Retina (tissue), 1 donor: ENCODE results near the gene LALBA.
"Not testable (repeated sequence)": the region's sequence is repeated elsewhere in the genome, so short reads cannot be mapped to it uniquely, and the experiment has no call there.

Source experiments
- DNase-seq: peaks from one replicate; pipeline ENCODE4 v3.0.0-alpha.2; 2016

LALBA gene

DNA sequence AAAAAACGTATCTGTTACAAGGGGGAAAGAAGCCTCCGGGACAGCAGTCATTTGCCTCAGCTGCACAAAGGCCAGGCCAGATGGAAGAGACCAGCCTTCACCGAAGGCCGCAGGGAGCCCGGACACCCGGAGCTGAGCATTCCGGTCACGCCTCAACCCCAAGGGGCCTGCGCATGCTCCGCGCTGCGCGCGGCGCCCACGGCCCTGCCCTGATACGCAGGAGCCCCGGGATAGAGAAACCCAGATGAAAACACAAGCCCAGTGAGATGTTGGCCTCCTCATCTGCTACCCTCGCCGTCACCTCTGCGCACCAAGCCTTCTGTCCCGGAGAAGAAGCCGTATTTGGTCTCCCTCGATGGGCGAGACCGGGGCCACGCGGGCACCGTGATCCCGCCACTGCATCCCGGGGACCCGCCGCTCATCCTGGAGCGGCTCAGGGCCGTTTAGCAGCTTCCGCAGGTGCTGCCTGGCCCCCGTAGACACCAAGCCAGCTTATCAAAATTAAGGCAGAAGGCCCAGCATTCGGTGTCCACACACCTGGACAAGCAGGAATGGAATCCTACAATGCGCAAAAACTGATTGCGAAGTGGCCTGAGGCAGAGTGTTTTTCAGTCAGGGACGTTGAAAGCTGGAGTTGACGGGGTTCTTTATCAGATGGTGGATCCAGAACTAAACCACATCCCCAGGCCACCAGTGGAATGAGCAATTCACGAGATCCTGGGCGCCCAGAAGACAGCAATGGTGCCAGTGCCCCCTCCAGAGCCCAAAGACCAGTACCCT, 41.8 kb downstream of the LALBA start:
- DNase-seq, result no peak

DNA sequence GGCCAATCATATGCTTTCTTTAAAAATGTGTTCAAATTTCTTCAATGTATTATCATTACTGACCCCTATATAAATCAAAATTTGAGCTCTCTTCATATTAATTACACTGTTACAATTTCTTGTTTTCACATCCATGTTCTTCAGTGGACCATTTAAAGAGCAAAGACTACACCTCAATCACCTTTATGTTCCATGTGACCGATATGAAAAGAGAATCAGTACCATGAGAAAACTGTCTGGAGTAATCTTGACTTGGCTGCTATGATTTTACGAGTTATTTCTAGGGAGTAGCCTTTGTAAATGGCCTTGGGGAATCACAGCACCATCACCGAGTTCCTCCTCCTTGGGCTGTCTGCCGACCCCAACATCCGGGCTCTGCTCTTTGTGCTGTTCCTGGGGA, 44.5 kb downstream of the LALBA start, which contains the start of gene OR8S1:
Gene OR8S1 (plus strand): TSS at position 301 of the 400 bp plus-strand sequence. CDS start 0 bp downstream, at position 301.
- DNase-seq, result no peak

DNA sequence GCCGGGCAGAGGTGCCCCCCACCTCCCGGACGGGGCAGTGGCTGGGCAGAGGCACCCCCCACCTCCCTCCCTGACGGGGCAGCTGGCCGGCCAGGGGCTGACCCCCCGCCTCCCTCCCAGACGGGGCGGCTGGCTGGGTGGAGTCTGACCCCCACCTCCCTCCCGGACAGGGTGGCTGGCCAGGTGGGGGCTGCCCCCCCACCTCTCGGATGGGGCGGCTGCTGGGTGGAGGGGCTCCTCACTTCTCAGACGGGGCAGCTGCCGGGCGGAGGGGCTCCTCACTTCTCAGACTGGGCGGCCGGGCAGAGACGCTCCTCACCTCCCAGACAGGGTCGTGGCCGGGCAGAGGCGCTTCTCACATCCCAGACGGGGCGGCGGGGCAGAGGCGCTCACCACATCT, 49.5 kb downstream of the LALBA start:
- not testable (repeated sequence) for DNase-seq
